LNCaP clone FGC (cell line): ENCODE results near the gene P4HA2.

Source experiments
- DNase-seq: peaks from one replicate; pipeline ENCODE4 v3.0.0-alpha.2; 2011; ENCODE audit warnings: low read depth
- H3K4me3 ChIP-seq: 2 replicates; pipeline ENCODE4 v1.5.1; 2011; ENCODE audit warnings: mild to moderate bottlenecking, low read depth, low read length, control low read depth
- CTCF ChIP-seq: IDR thresholded peaks from 2 replicates; pipeline ENCODE4 v1.5.1; 2012; ENCODE audit warnings: mild to moderate bottlenecking; ENCODE audit not compliant: control insufficient read depth, insufficient read depth; ENCODE audit errors: extremely low read depth

P4HA2 gene

GRCh38 chr5:132235340-132235739, 7.7 kb upstream of the P4HA2 start:
- no peak overlapping the region for H3K4me3 ChIP-seq
- DNase-seq = no peak
- no peak for TF ChIP-seq CTCF

GRCh38 chr5:132234684-132235062, 7.0 kb upstream of the P4HA2 start:
- H3K4me3 ChIP-seq = no peak overlapping the region
- no peak for DNase-seq
- TF ChIP-seq CTCF = no peak

GRCh38 chr5:132233811-132234683, 6.4 kb upstream of the P4HA2 start:
- H3K4me3 ChIP-seq = no peak overlapping the region
- DNase-seq = no peak
- no peak for TF ChIP-seq CTCF

GRCh38 chr5:132233081-132233480, 5.4 kb upstream of the P4HA2 start:
- no peak for TF ChIP-seq CTCF
- DNase-seq = no peak
- H3K4me3 ChIP-seq = no peak overlapping the region

- no peak for DNase-seq
- no peak overlapping the region for H3K4me3 ChIP-seq
- no peak for TF ChIP-seq CTCF
Measured at GRCh38 chr5:132232465-132232864, 4.8 kb upstream of the P4HA2 start.

- DNase-seq = no peak
- TF ChIP-seq CTCF = no peak
- no peak overlapping the region for H3K4me3 ChIP-seq
Measured at GRCh38 chr5:132230871-132231270, 3.2 kb upstream of the P4HA2 start.

GRCh38 chr5:132229236-132229635, 1.6 kb upstream of the P4HA2 start:
- DNase-seq = no peak
- no peak overlapping the region for H3K4me3 ChIP-seq
- TF ChIP-seq CTCF = no peak
